ENCODE results near the gene VAV3. TPM values are rescaled to one million over a fixed set of nuclear protein-coding genes. Genes with fewer than 3 reads are reported as not detected.
A peak's percentile ranks its signal among the peaks of the same experiment; 100 is the strongest.

The VAV3 gene
- total RNA-seq, 2 experiments from 2014 or later, result 1.3 to 1.9 TPM

DNA sequence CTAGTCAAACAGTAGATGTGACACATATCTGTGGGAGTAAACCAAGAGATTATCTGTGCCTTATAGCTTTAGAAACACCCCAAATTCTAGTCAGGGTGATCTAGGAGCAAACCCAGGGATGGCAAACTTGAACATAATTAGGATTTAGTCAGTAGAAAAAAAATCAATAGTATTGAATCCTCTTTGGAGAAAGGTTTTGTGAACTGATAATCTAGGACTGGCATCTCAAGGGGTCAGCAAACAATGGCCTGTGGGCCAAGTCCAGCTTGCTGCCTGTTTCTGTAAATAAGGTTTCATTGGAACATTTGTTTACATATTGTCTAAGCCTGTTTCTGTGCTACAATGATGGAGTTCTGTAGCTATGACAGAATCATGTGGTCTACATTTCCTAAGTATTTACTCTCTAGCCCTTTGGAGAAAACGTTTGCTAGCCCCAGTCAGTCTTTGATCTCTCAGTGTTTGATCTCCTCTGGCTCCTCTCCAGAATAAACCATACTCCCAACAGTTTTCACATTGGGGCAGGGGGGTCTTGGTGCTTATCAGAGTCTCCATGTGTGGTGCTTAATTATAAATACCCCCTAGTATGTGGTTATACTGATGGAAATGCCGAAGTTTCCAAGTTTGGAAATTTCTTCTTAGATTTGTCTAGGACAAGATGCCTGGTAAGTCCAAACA, 438.3 kb downstream of the VAV3 start:
- Mint-ChIP-seq H3K27ac (no peak overlapping the region), H3K4me1 (no peaks in the 10 kb centered on the region), H3K9me3 (ENCODE audit: low read depth) (no peaks in the 10 kb centered on the region), H3K4me3 (no peak overlapping the region), H3K36me3 (ENCODE audit: low read depth) (no peaks in the 10 kb centered on the region), H3K27me3 (peaks cover 5% of the 10 kb centered on the region)
- POLR2A ChIA-PET, result interaction anchor here (0.7 kb wide), 1 partner anchor 1803 kb away, joined by 3 read pairs; no protein-coding TSS in a partner anchor
- intact Hi-C loops (cut with DNase I, micrococcal nuclease), result loop anchor here (5.0 kb wide), 3 partner anchors 94 to 329 kb away; no protein-coding TSS in a partner anchor
- CTCF ChIA-PET, result no interaction called here
- no peak for DNase-seq
- ATAC-seq, result no peak

DNA sequence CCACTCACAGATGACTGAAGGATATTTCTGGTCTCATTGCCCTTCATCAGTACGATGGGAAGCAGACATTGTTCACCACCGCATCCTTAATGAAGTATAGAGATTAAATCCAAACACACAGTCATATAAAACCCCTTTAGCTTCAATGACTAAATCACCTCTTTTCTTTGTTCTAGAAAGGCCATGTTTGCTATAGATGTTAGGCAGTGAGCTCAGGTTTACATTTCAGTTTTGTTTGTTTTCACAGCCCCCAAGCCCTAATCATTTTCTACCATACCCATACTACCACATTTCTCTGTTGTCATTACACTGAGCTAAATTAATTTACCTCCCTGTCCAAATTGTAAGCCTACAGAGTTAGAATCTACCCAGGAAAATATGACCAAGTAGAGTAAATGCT, 439.0 kb downstream of the VAV3 start:
- H3K9me3 Mint-ChIP-seq (ENCODE audit: low read depth), result no peaks in the 10 kb centered on the region
- ChIA-PET CTCF (no interaction called here), POLR2A (interaction anchor here (0.7 kb wide), 1 partner anchor 1804 kb away, joined by 3 read pairs; no protein-coding TSS in a partner anchor)
- ATAC-seq (no peak), DNase-seq (no peak)
- no peaks in the 10 kb centered on the region for H3K36me3 Mint-ChIP-seq (ENCODE audit: low read depth)
- intact Hi-C loops (cut with DNase I, micrococcal nuclease), result loop anchor here (5.0 kb wide), 3 partner anchors 94 to 329 kb away; no protein-coding TSS in a partner anchor
- no peaks in the 10 kb centered on the region for H3K4me1 Mint-ChIP-seq
- no peak overlapping the region for H3K4me3 Mint-ChIP-seq
- peaks cover 5% of the 10 kb centered on the region for H3K27me3 Mint-ChIP-seq
- no peak overlapping the region for H3K27ac Mint-ChIP-seq

DNA sequence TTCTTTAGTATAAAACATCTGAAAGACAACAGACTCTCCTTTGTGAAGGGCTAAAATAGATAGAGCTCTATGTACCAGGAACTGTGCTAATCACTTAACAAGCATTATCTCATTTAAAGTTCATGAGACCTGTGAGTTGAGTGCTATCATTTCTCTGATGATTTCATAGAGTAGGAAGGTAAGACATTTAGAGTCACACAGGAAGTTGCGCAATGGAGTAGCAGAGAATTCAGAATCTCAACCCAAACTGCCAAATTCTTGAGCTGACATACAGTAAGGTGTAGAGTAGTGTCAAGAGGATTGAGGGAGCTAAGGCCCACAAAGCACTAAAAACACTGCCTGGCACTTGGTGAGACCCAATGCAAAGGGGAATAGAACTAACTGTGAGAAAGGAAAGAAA, 439.8 kb downstream of the VAV3 start:
- H3K27ac Mint-ChIP-seq, result no peak overlapping the region
- CTCF ChIA-PET, result interaction anchor here (0.5 to 0.8 kb wide), 2 partner anchors 135 to 382 kb away, joined by 3 read pairs; no protein-coding TSS in a partner anchor

DNA sequence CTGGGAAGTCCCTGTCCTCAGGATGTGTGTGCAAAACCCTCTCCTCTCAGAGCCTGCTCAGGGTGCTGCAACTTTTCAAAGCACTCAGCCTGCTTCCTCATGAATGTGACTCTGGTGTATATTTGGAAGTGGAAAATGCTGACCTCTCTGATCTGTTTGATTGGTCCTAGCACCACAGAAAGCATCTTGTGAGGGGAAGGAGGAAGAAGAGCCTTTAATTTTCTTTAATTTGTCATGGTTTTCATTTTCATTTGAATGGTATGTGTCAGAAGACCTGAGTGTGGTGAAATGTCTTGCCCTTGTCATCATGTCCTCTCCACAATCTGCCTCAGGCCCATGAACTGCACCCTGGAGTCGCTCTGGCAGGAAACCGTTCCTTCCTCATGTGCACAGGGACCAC, 440.7 kb downstream of the VAV3 start:
- no peak for DNase-seq
- H3K9me3 Mint-ChIP-seq (ENCODE audit: low read depth), result no peaks in the 10 kb centered on the region
- ATAC-seq, result no peak
- H3K27me3 Mint-ChIP-seq, result peaks cover 3% of the 10 kb centered on the region
- H3K36me3 Mint-ChIP-seq (ENCODE audit: low read depth), result no peaks in the 10 kb centered on the region
- CTCF ChIA-PET, result no interaction called here
- POLR2A ChIA-PET, result no interaction called here
- no peak overlapping the region for H3K4me3 Mint-ChIP-seq
- H3K27ac Mint-ChIP-seq, result no peak overlapping the region
- no peaks in the 10 kb centered on the region for H3K4me1 Mint-ChIP-seq
- intact Hi-C loops (cut with DNase I, micrococcal nuclease), result no loop called here

More for the DNA sequence above, 439.8 kb downstream of the VAV3 start:
- H3K9me3 Mint-ChIP-seq (ENCODE audit: low read depth), result no peaks in the 10 kb centered on the region
- ATAC-seq (peak; percentile 49), DNase-seq (no peak)
- H3K36me3 Mint-ChIP-seq (ENCODE audit: low read depth), result no peaks in the 10 kb centered on the region
- POLR2A ChIA-PET, result no interaction called here
- peaks cover 5% of the 10 kb centered on the region for H3K27me3 Mint-ChIP-seq
- no peaks in the 10 kb centered on the region for H3K4me1 Mint-ChIP-seq
- intact Hi-C loops (cut with DNase I, micrococcal nuclease), result loop anchor here (5.0 kb wide), 3 partner anchors 93 to 328 kb away; no protein-coding TSS in a partner anchor
- no peak overlapping the region for H3K4me3 Mint-ChIP-seq

DNA sequence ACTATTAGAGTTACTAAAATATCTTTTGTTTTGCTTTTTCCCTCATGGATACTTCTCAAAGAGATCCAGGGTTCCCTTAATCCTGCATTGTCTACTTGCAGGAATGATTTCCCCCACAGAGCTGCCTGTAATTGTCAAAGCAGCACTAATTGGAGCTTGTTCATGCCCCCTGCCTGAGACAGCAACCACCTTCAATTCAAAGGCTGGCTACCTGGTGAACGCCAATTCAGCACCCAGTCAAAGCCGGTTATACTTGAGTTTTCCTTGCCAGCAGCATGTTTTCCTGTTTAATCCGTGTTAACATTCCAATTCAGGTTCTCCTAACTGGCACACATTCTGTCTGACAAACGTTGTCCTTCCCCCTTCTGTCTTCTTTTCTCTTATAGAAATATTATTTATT, 441.2 kb downstream of the VAV3 start:
- Mint-ChIP-seq H3K9me3 (ENCODE audit: low read depth) (no peaks in the 10 kb centered on the region), H3K27me3 (peaks cover 3% of the 10 kb centered on the region), H3K36me3 (ENCODE audit: low read depth) (no peaks in the 10 kb centered on the region), H3K4me3 (no peak overlapping the region), H3K4me1 (no peaks in the 10 kb centered on the region), H3K27ac (no peak overlapping the region)
- ChIA-PET POLR2A (interaction anchor here (0.6 kb wide), 1 partner anchor 64 kb away, joined by 4 read pairs; no protein-coding TSS in a partner anchor), CTCF (no interaction called here)
- intact Hi-C loops (cut with DNase I, micrococcal nuclease), result no loop called here
- ATAC-seq (no peak), DNase-seq (no peak)

DNA sequence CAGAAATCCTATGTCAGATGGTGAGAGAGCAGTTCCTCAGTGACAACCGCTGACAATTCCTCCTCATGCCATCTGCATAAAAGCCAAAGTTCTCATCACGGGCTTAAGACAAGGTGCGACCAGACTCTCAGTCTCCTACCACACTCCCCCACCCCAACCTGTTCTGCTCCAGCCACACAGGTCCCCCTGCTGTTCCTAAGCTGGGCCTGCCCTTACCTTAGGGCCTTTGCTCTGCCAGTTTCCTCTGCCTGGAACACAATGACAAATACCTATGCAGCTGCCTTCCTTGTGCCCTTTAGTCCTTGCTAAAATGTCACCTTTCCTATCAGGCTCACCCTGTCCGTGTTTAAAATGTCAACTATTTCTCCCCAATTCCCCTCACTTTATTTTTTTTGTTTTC, 441.9 kb downstream of the VAV3 start:
- H3K27me3 Mint-ChIP-seq, result peaks cover 3% of the 10 kb centered on the region

More for the DNA sequence above, 441.9 kb downstream of the VAV3 start:
- Mint-ChIP-seq H3K36me3 (ENCODE audit: low read depth) (no peaks in the 10 kb centered on the region), H3K4me3 (no peak overlapping the region), H3K9me3 (ENCODE audit: low read depth) (no peaks in the 10 kb centered on the region), H3K27ac (no peak overlapping the region), H3K4me1 (no peaks in the 10 kb centered on the region)
- DNase-seq (no peak), ATAC-seq (no peak)
- POLR2A ChIA-PET, result no interaction called here
- CTCF ChIA-PET, result no interaction called here
- intact Hi-C loops (cut with DNase I, micrococcal nuclease), result no loop called here

Small RNAs within 50 kb of the gene (microRNA-seq; reads per million reads assigned to microRNA genes)
- not detected for gene MIR7852 (ENCODE audit: borderline replicate concordance)

Other genes with a start within 250 kb of the VAV3 start
- gene SLC25A24, start 235.2 kb upstream of the VAV3 start, total RNA-seq, result 10 to 100 TPM; 13.6 to 15.4 TPM